Kidney (tissue), 14 donors: ENCODE measurements around the gene DUSP12. TPM values are rescaled to one million over a fixed set of nuclear protein-coding genes. Genes with fewer than 3 reads are reported as not detected.
A peak's percentile ranks its signal among the peaks of the same experiment; 100 is the strongest.

Source experiments
- DNase-seq, 5 donors: peaks; one replicate each; pipeline ENCODE4 v3.0.0-alpha.2; 2013 to 2020
- FAIRE-seq: peaks from 2 replicates; lab custom pipeline; 2012; peaks lifted over from hg19 to GRCh38; lab: Jason Lieb, UNC
- H3K27ac ChIP-seq, 2 donors: one replicate each; pipeline ENCODE4 v1.7.0; 2013; ENCODE audit warnings: low read depth in 2 of 2, low read length in 2 of 2, inconsistent platforms in 1 of 2
- H3K27me3 ChIP-seq: one replicate; pipeline ENCODE4 v1.7.1; 2013; ENCODE audit warnings: low read length, inconsistent platforms; ENCODE audit not compliant: control insufficient read depth, insufficient read depth
- H3K36me3 ChIP-seq, 3 donors: one replicate each; pipeline versions ENCODE4 v1.7.0 to v1.7.1; 2013; ENCODE audit warnings: low read length in 3 of 3, control low read depth in 1 of 3, inconsistent platforms in 1 of 3; ENCODE audit not compliant: insufficient read depth in 3 of 3, control insufficient read depth in 2 of 3
- H3K4me1 ChIP-seq, 3 donors: one replicate each; pipeline versions ENCODE4 v1.7.0 to v1.7.1; 2013; ENCODE audit warnings: low read length in 3 of 3, inconsistent platforms in 1 of 3, low read depth in 1 of 3; ENCODE audit not compliant: control insufficient read depth in 2 of 3, insufficient read depth in 2 of 3
- H3K4me3 ChIP-seq, 3 donors: one replicate each; pipeline versions ENCODE4 v1.7.0 to v1.8.1; 2013; ENCODE audit warnings: low read length in 3 of 3, control low read depth in 1 of 3, inconsistent platforms in 1 of 3
- H3K9ac ChIP-seq, 3 donors: one replicate each; pipeline versions ENCODE4 v1.7.0 to v1.7.1; 2013; ENCODE audit warnings: low read length in 3 of 3, control low read depth in 1 of 3, inconsistent platforms in 1 of 3
- H3K9me3 ChIP-seq, 3 donors: one replicate each; pipeline versions ENCODE4 v1.7.0 to v1.7.1; 2013; ENCODE audit warnings: low read length in 3 of 3, control low read depth in 1 of 3, inconsistent platforms in 1 of 3; ENCODE audit not compliant: control insufficient read depth in 2 of 3, insufficient read depth in 1 of 3
- CTCF ChIP-seq: IDR thresholded peaks from 3 replicates; pipeline ENCODE4 v1.5.1; 2012; ENCODE audit warnings: mild to moderate bottlenecking, moderate library complexity, borderline replicate concordance; ENCODE audit not compliant: insufficient read depth; ENCODE audit errors: extremely low read depth
- intact Hi-C: fragments of 100-400 bp; cut with DNase I; formaldehyde crosslinking; loops from one replicate; pipeline ENCODE4 v1.11.1; 2022
- polyA plus RNA-seq: library from polyadenylated mRNA; stranded (reverse); fragments of 350-450 nt; fragmentation: Illumina TruSeq; extraction: RNeasy Lipid Tissue Mini Kit (QIAGEN cat#74804); gene quantifications from one replicate; pipeline ENCODE4 v1.2.3, GENCODE V29; 2014; ENCODE audit warnings: low read depth, low replicate concordance; ENCODE audit not compliant: insufficient read depth
- total RNA-seq: library from RNA; stranded (reverse); fragmentation: NEBNext Ultra II Directional; extraction: Animal tissue kit (Norgen Biotek cat#: 25700); gene quantifications from one replicate; pipeline ENCODE4 v1.2.1, GENCODE V29; 2021
- donor health status: control.
- donor health status: control.
- donor health status: control.
- donor health status: control.
- donor health status: control.
- donor health status: DM: yes; HTN: yes; CAD: no.
- donor health status: Normal renal cell carcinoma (clear cell type).

The DUSP12 gene
- total and polyA plus RNA-seq, 2 donors from 2014 or later, result 17.9 to 21.3 TPM

- peaks cover 3 to 9% (median 5%) of the 10 kb centered on the region in 3 donors for H3K36me3 ChIP-seq
- TF ChIP-seq CTCF, result no peak
- no peak overlapping the region for H3K27ac ChIP-seq
- H3K4me3 ChIP-seq, result no peak overlapping the region
- DNase-seq (peak in 1 of 5 donors; percentile 6), FAIRE-seq (no peak)
- no peaks in the 10 kb centered on the region for H3K9me3 ChIP-seq
- no peaks in the 10 kb centered on the region for H3K27me3 ChIP-seq
- no peaks in the 10 kb centered on the region for H3K4me1 ChIP-seq
- no peak overlapping the region for H3K9ac ChIP-seq
- intact Hi-C loops, result no loop called here
Measured at GRCh38 chr1:161801955-161802354, 52.4 kb downstream of the DUSP12 start.

- FAIRE-seq, result no peak
- intact Hi-C loops, result no loop called here
- peaks cover 0 to 7% (median 2%) of the 10 kb centered on the region in 3 donors for H3K36me3 ChIP-seq
Measured at GRCh38 chr1:161803181-161803580, 53.6 kb downstream of the DUSP12 start.

GRCh38 chr1:161805399-161806197 lies 56.0 kb downstream of the DUSP12 start:
- no peak for TF ChIP-seq CTCF
- no peak overlapping the region for H3K27ac ChIP-seq
- no peaks in the 10 kb centered on the region for H3K9me3 ChIP-seq
- DNase-seq (no peak), FAIRE-seq (no peak)
- peaks cover 2 to 7% (median 3%) of the 10 kb centered on the region in 3 donors for H3K36me3 ChIP-seq
- intact Hi-C loops, result no loop called here
- H3K4me1 ChIP-seq, result no peaks in the 10 kb centered on the region
- no peak overlapping the region for H3K9ac ChIP-seq
- H3K4me3 ChIP-seq, result no peak overlapping the region
- no peaks in the 10 kb centered on the region for H3K27me3 ChIP-seq

More at GRCh38 chr1:161803181-161803580, 53.6 kb downstream of the DUSP12 start:
- no peaks in the 10 kb centered on the region for H3K9me3 ChIP-seq
- no peak overlapping the region for H3K9ac ChIP-seq
- H3K27ac ChIP-seq, result no peak overlapping the region
- H3K27me3 ChIP-seq, result no peaks in the 10 kb centered on the region
- no peaks in the 10 kb centered on the region for H3K4me1 ChIP-seq
- no peak for DNase-seq
- TF ChIP-seq CTCF, result no peak
- H3K4me3 ChIP-seq, result no peak overlapping the region

Other genes with a start within 250 kb of the DUSP12 start
- gene FCGR2A, start 244.3 kb upstream of the DUSP12 start, total RNA-seq, result 47.4 TPM
- gene FCGR2A, start 244.3 kb upstream of the DUSP12 start, polyA plus RNA-seq, result 13.1 TPM
- 5.5 TPM for gene HSPA6, start 225.2 kb upstream of the DUSP12 start, total RNA-seq
- 2.6 TPM for gene HSPA6, start 225.2 kb upstream of the DUSP12 start, polyA plus RNA-seq
- gene FCGR3A, start 200.0 kb upstream of the DUSP12 start, total RNA-seq, result 41.7 TPM
- 12.2 TPM for gene FCGR3A, start 200.0 kb upstream of the DUSP12 start, polyA plus RNA-seq
- gene FCGR3B, start 118.6 kb upstream of the DUSP12 start, total RNA-seq, result 4.3 TPM
- gene FCGR3B, start 118.6 kb upstream of the DUSP12 start, polyA plus RNA-seq, result not detected
- gene FCGR2B, start 86.6 kb upstream of the DUSP12 start, total RNA-seq, result 19.7 TPM
- gene FCGR2B, start 86.6 kb upstream of the DUSP12 start, polyA plus RNA-seq, result 4.0 TPM
- 1.7 TPM for gene FCRLA, start 42.6 kb upstream of the DUSP12 start, total RNA-seq
- not detected for gene FCRLA, start 42.6 kb upstream of the DUSP12 start, polyA plus RNA-seq
- 2.3 TPM for gene FCRLB, start 28.2 kb upstream of the DUSP12 start, total RNA-seq
- 2.8 TPM for gene FCRLB, start 28.2 kb upstream of the DUSP12 start, polyA plus RNA-seq
- gene ATF6, start 16.5 kb downstream of the DUSP12 start, total RNA-seq, result 35.6 TPM
- 11.5 TPM for gene ATF6, start 16.5 kb downstream of the DUSP12 start, polyA plus RNA-seq